ENCODE results near the gene KCNJ9. TPM values are rescaled to one million over a fixed set of nuclear protein-coding genes. Genes with fewer than 3 reads are reported as not detected.

The KCNJ9 gene
- polyA plus RNA-seq, 1 donor from 2014 or later, result 8.0 TPM

GRCh38 chr1:160069460-160070231, 11.7 kb upstream of the KCNJ9 start, which contains the start of gene KCNJ10:
Gene KCNJ10 (minus strand): TSS chr1:160070160. CDS start chr1:160042532, 27,628 bp downstream.
- Histone ChIP-seq H3K9ac (ENCODE audit: low read length) (peak within 1 kb of the TSS; percentile 36), H3K36me3 (ENCODE audit: insufficient read depth, low read length) (no peaks in the 10 kb centered on the region), H4K20me1 (ENCODE audit: insufficient read depth) (no peaks in the 10 kb centered on the region), H3K4me2 (ENCODE audit: low read length) (peak within 1 kb of the TSS; percentile 74), H3K27me3 (ENCODE audit: insufficient read depth, low read depth, low read length) (peaks cover 16% of the 10 kb centered on the region), H3K9me2 (ENCODE audit: insufficient read depth, low read length) (no peaks in the 10 kb centered on the region), H3K79me2 (replicated peaks; ENCODE audit: insufficient read depth, low read length) (no peaks in the 10 kb centered on the region), H3F3A (ENCODE audit: insufficient read depth, low read length, poor library complexity, severe bottlenecking) (no peaks in the 10 kb centered on the region), H3K9me3 (ENCODE audit: low read length) (no peaks in the 10 kb centered on the region), H3K27ac (ENCODE audit: low read length) (no peak within 1 kb of the TSS), H3K4me3 (ENCODE audit: low read length) (peak within 1 kb of the TSS; percentile 81), H2AFZ (ENCODE audit: low read depth, low read length) (peak within 1 kb of the TSS; percentile 53)
- TF ChIP-seq TAF1 (IDR thresholded peaks at IDR 0.05; ENCODE audit: low read depth) (no peak), MXI1 (conservative IDR thresholded peaks at IDR 0.05; ENCODE audit: poor library complexity, severe bottlenecking) (no peak), CTCF (IDR thresholded peaks at IDR 0.05; ENCODE audit: poor library complexity, severe bottlenecking) (no peak), SMC3 (conservative IDR thresholded peaks at IDR 0.05; ENCODE audit: poor library complexity) (no peak)

- Histone ChIP-seq H3K9me3 (ENCODE audit: low read length) (no peaks in the 10 kb centered on the region), H3K36me3 (ENCODE audit: insufficient read depth, low read length) (no peaks in the 10 kb centered on the region), H4K20me1 (ENCODE audit: insufficient read depth) (no peaks in the 10 kb centered on the region), H3K27ac (ENCODE audit: low read length) (no peak overlapping the region), H3F3A (ENCODE audit: insufficient read depth, low read length, poor library complexity, severe bottlenecking) (no peaks in the 10 kb centered on the region), H3K9ac (ENCODE audit: low read length) (peak overlapping the region; percentile 36), H3K27me3 (ENCODE audit: insufficient read depth, low read depth, low read length) (peaks cover 16% of the 10 kb centered on the region), H3K9me2 (ENCODE audit: insufficient read depth, low read length) (no peaks in the 10 kb centered on the region), H3K4me3 (ENCODE audit: low read length) (peak overlapping the region; percentile 81), H3K4me2 (ENCODE audit: low read length) (peak overlapping the region; percentile 74), H3K79me2 (replicated peaks; ENCODE audit: insufficient read depth, low read length) (no peaks in the 10 kb centered on the region), H2AFZ (ENCODE audit: low read depth, low read length) (peak overlapping the region; percentile 53)
- TF ChIP-seq TAF1 (IDR thresholded peaks at IDR 0.05; ENCODE audit: low read depth) (no peak), RAD21 (conservative IDR thresholded peaks at IDR 0.05) (no peak), EP300 (conservative IDR thresholded peaks at IDR 0.05; ENCODE audit: poor library complexity, severe bottlenecking) (no peak)
Observed at GRCh38 chr1:160070243-160071163, 10.8 kb upstream of the KCNJ9 start.

GRCh38 chr1:160071289-160071688, 10.0 kb upstream of the KCNJ9 start:
- no peaks in the 10 kb centered on the region for H4K20me1 ChIP-seq (ENCODE audit: insufficient read depth)
- no peaks in the 10 kb centered on the region for H3K79me2 ChIP-seq (replicated peaks; ENCODE audit: insufficient read depth, low read length)
- H3K4me3 ChIP-seq (ENCODE audit: low read length), result no peak overlapping the region
- no peaks in the 10 kb centered on the region for H3K9me2 ChIP-seq (ENCODE audit: insufficient read depth, low read length)
- H3K4me2 ChIP-seq (ENCODE audit: low read length), result peak overlapping the region; percentile 74
- no peaks in the 10 kb centered on the region for H3F3A ChIP-seq (ENCODE audit: insufficient read depth, low read length, poor library complexity, severe bottlenecking)
- peaks cover 16% of the 10 kb centered on the region for H3K27me3 ChIP-seq (ENCODE audit: insufficient read depth, low read depth, low read length)
- H3K9ac ChIP-seq (ENCODE audit: low read length), result no peak overlapping the region
- H3K27ac ChIP-seq (ENCODE audit: low read length), result no peak overlapping the region
- TF ChIP-seq RAD21 (conservative IDR thresholded peaks at IDR 0.05) (no peak), CTCF (IDR thresholded peaks at IDR 0.05; ENCODE audit: poor library complexity, severe bottlenecking) (no peak), EP300 (conservative IDR thresholded peaks at IDR 0.05; ENCODE audit: poor library complexity, severe bottlenecking) (no peak), TAF1 (IDR thresholded peaks at IDR 0.05; ENCODE audit: low read depth) (no peak)
- no peaks in the 10 kb centered on the region for H3K9me3 ChIP-seq (ENCODE audit: low read length)
- no peaks in the 10 kb centered on the region for H3K36me3 ChIP-seq (ENCODE audit: insufficient read depth, low read length)
- no peak overlapping the region for H2AFZ ChIP-seq (ENCODE audit: low read depth, low read length)

Measured in neural cell (in vitro differentiated cells).